Keratinocyte (primary cell): ENCODE measurements around the gene PRDX1. TPM values are rescaled to one million over a fixed set of nuclear protein-coding genes. Genes with fewer than 3 reads are reported as not detected.

ENCODE experiments used
- DNase-seq: peaks from one replicate; pipeline ENCODE4 v3.0.0-alpha.2; 2011; ENCODE audit warnings: low read depth, missing footprints, low spot score
- FAIRE-seq: peaks from 2 replicates; lab custom pipeline; 2011; peaks lifted over from hg19 to GRCh38; lab: Jason Lieb, UNC
- H2AFZ ChIP-seq: 2 replicates; pipeline ENCODE4 v1.6.0; 2012; ENCODE audit warnings: low read length, control low read depth, inconsistent platforms; ENCODE audit not compliant: control insufficient read depth
- H3K27ac ChIP-seq: 2 replicates; pipeline ENCODE4 v1.5.1; 2011; ENCODE audit warnings: low read length; ENCODE audit not compliant: control insufficient read depth, insufficient read depth
- H3K27me3 ChIP-seq: 3 replicates; pipeline ENCODE4 v1.6.0; 2011; ENCODE audit warnings: low read length; ENCODE audit not compliant: control insufficient read depth, insufficient read depth; ENCODE audit errors: extremely low read depth
- H3K36me3 ChIP-seq, 2 experiments: 2 replicates in 1 of 2; 3 replicates in 1 of 2; pipeline ENCODE4 v1.5.1; 2011; ENCODE audit warnings: low read length in 2 of 2, mild to moderate bottlenecking in 1 of 2; ENCODE audit not compliant: control insufficient read depth in 2 of 2, insufficient read depth in 2 of 2; ENCODE audit errors: extremely low read depth in 1 of 2
- H3K4me1 ChIP-seq: 3 replicates; pipeline ENCODE4 v1.5.1; 2011; ENCODE audit warnings: low read length; ENCODE audit not compliant: control insufficient read depth, insufficient read depth; ENCODE audit errors: extremely low read depth
- H3K4me2 ChIP-seq: 3 replicates; pipeline ENCODE4 v1.6.0; 2011; ENCODE audit warnings: low read depth, low read length; ENCODE audit not compliant: control insufficient read depth, insufficient read depth; ENCODE audit errors: extremely low read depth
- H3K4me3 ChIP-seq, 3 experiments: fragments of 200-600 bp in 1 of 3; sonication (generic) in 1 of 3; 2 replicates in 2 of 3; 3 replicates in 1 of 3; pipeline ENCODE4 v1.5.1; 2011 to 2016; ENCODE audit warnings: low read length in 3 of 3, mild to moderate bottlenecking in 3 of 3, control low read depth in 2 of 3, inconsistent platforms in 1 of 3, low read depth in 1 of 3, mixed read lengths in 1 of 3, mixed run types in 1 of 3, moderate library complexity in 1 of 3; ENCODE audit not compliant: control insufficient read depth in 2 of 3, insufficient read depth in 2 of 3; ENCODE audit errors: extremely low read depth in 1 of 3
- H3K79me2 ChIP-seq: 2 replicates; pipeline ENCODE4 v1.6.0; 2012; ENCODE audit warnings: low read length; ENCODE audit not compliant: control insufficient read depth, insufficient read depth
- H3K9ac ChIP-seq: 3 replicates; pipeline ENCODE4 v1.6.0; 2011; ENCODE audit warnings: low read length; ENCODE audit not compliant: control insufficient read depth, insufficient read depth; ENCODE audit errors: extremely low read depth
- H3K9me1 ChIP-seq: 3 replicates; pipeline ENCODE4 v1.6.0; 2011; ENCODE audit warnings: low read length; ENCODE audit not compliant: control insufficient read depth, insufficient read depth; ENCODE audit errors: extremely low read depth
- H3K9me3 ChIP-seq: 2 replicates; pipeline ENCODE4 v1.5.1; 2012; ENCODE audit warnings: low read depth, low read length; ENCODE audit not compliant: control insufficient read depth
- H4K20me1 ChIP-seq: 3 replicates; pipeline ENCODE4 v1.6.0; 2011; ENCODE audit warnings: low read length; ENCODE audit not compliant: control insufficient read depth, insufficient read depth; ENCODE audit errors: extremely low read depth
- CTCF ChIP-seq, 3 experiments: IDR thresholded peaks in 1 of 3; conservative IDR thresholded peaks in 1 of 3; optimal IDR thresholded peaks in 1 of 3; 2 replicates in 2 of 3; 3 replicates in 1 of 3; pipeline versions ENCODE3 to v1.5.1; 2011; ENCODE audit warnings: low read length in 3 of 3, mild to moderate bottlenecking in 3 of 3, moderate library complexity in 2 of 3, control low read depth in 1 of 3, inconsistent platforms in 1 of 3; ENCODE audit not compliant: insufficient read depth in 2 of 3; ENCODE audit errors: extremely low read depth in 1 of 3
- EZH2 ChIP-seq: IDR thresholded peaks from one replicate; pipeline ENCODE4 v1.6.1; 2012; ENCODE audit warnings: inconsistent platforms, mild to moderate bottlenecking, low read length, moderate library complexity
- dilution Hi-C: fragments of 300-500 bp; cut with MboI; formaldehyde crosslinking; loops from one replicate; pipeline ENCODE4 v1.7.0; 2020; ENCODE audit warnings: low sequenced_read_pairs; ENCODE audit not compliant: extremely low pct_ligation_motif_present
- polyA plus RNA-seq, 5 experiments: library from polyadenylated mRNA; depleted of rRNA in 3 of 5; stranded (reverse) in 3 of 5; stranded (forward) in 1 of 5; unstranded in 1 of 5; fragments of >200 nt; gene quantifications; 1 replicate in 1 of 5; 2 replicates in 3 of 5; 3 replicates in 1 of 5; pipeline versions ENCODE4 v1.2.1 to v1.2.3, GENCODE V29; 2011 to 2012; ENCODE audit warnings: missing spikeins in 2 of 5, low read depth in 1 of 5, low replicate concordance in 1 of 5

The PRDX1 gene
- polyA plus RNA-seq, 1 donor (not counting 4 experiments of a cell fraction or from before 2014, with no cell fraction given) = 1,251 TPM

DNA sequence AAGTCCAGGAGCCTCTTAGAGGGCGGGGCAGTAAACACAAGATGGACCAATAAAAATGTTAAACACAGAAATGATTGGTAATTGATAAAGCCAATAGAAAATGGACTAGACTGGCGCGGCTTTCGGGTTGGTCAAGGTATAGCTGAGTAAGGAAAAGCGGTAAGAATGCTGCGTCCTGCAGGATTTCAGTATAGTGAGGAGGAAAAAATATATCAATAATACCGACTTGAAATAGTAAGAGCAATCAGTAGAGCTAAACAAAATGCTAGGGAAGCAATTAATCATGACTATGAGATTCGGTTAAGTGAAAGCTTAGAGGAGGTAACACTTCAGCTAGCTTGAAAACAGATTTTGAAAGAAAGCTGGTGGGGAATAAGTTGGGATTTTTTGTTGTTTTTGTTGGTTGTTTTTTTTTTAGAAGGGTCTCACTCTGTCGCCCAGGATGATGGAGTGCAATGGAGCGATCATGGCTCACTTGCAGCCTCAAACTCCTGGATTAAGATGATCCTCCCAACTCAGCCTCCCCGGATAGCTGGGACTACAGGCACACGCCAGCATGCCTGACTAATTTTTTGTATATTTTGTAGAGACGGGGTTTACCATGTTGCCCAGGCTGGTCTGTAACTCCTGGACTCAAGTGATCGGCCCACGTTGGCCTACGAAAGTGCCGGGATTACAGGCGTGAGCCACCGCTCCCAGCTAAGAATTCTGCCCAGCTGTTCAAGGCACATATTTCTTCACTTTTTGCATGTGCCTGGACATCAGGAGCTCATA lies 30.0 kb downstream of the PRDX1 start:
- no peaks in the 10 kb centered on the region for H4K20me1 ChIP-seq
- H3K9ac ChIP-seq = peak overlapping the region; percentile 24
- H3K27me3 ChIP-seq = no peaks in the 10 kb centered on the region
- H2AFZ ChIP-seq = no peak overlapping the region
- peaks cover 20% of the 10 kb centered on the region for H3K4me1 ChIP-seq
- DNase-seq (no peak), FAIRE-seq (no peak)
- H3K9me3 ChIP-seq = no peaks in the 10 kb centered on the region
- H3K4me3 ChIP-seq = peak overlapping the region in 1 of 3 experiments; percentile 40
- peak overlapping the region; percentile 99 for H3K4me2 ChIP-seq
- no peaks in the 10 kb centered on the region for H3K79me2 ChIP-seq
- TF ChIP-seq CTCF (optimal IDR thresholded peaks at IDR 0.05 in 1 of 3, IDR thresholded peaks at IDR 0.05 in 1 of 3, conservative IDR thresholded peaks at IDR 0.05 in 1 of 3; ENCODE audit: extremely low read depth in 1 of 3, insufficient read depth in 2 of 3, low read length in 3 of 3) (no peak), EZH2 (no peak)
- peak overlapping the region; percentile 2 for H3K27ac ChIP-seq
- no peaks in the 10 kb centered on the region for H3K9me1 ChIP-seq
- H3K36me3 ChIP-seq = no peaks in the 10 kb centered on the region
- dilution Hi-C loops = no loop called here

GRCh38 chr1:45490626-45491486 lies 30.8 kb downstream of the PRDX1 start, which contains the start of gene TESK2:
TSS of gene TESK2 (minus strand) at chr1:45491163. CDS start at chr1:45457785, 33,378 bp downstream.
- no peaks in the 10 kb centered on the region for H3K9me3 ChIP-seq
- dilution Hi-C loops = no loop called here
- H3K4me3 ChIP-seq = peak within 1 kb of the TSS; percentile 80 to 89 (median 81)
- FAIRE-seq (peak; percentile 93), DNase-seq (peak; percentile 99)
- H3K9ac ChIP-seq = peak within 1 kb of the TSS; percentile 77
- peak within 1 kb of the TSS; percentile 99 for H3K4me2 ChIP-seq
- H3K27me3 ChIP-seq = no peaks in the 10 kb centered on the region
- peak within 1 kb of the TSS; percentile 94 for H2AFZ ChIP-seq
- no peaks in the 10 kb centered on the region for H3K79me2 ChIP-seq
- no peaks in the 10 kb centered on the region for H3K36me3 ChIP-seq
- peaks cover 12% of the 10 kb centered on the region for H3K4me1 ChIP-seq
- peak within 1 kb of the TSS; percentile 68 for H3K27ac ChIP-seq
- no peak for TF ChIP-seq CTCF (optimal IDR thresholded peaks at IDR 0.05 in 1 of 3, IDR thresholded peaks at IDR 0.05 in 1 of 3, conservative IDR thresholded peaks at IDR 0.05 in 1 of 3; ENCODE audit: extremely low read depth in 1 of 3, insufficient read depth in 2 of 3, low read length in 3 of 3)
- no peak for TF ChIP-seq EZH2
- H4K20me1 ChIP-seq = no peaks in the 10 kb centered on the region
- H3K9me1 ChIP-seq = no peaks in the 10 kb centered on the region
